Skin epidermis (tissue), 12 donors: ENCODE results near the gene ARNT2.
A peak's percentile ranks its signal among the peaks of the same experiment; 100 is the strongest.

Source experiments
- H3K27ac ChIP-seq, 21 experiments: fragments of 200-600 bp; sonication (generic) in 11 of 21; one replicate each; pipeline ENCODE4 v1.5.0; 2020; ENCODE audit warnings: mild to moderate bottlenecking in 3 of 21, inconsistent platforms in 2 of 21, moderate library complexity in 2 of 21
- H3K4me3 ChIP-seq, 7 experiments: fragments of 200-600 bp; sonication (generic) in 2 of 7; one replicate each; pipeline ENCODE4 v1.5.0; 2020; ENCODE audit warnings: inconsistent platforms in 2 of 7, mild to moderate bottlenecking in 2 of 7, moderate library complexity in 1 of 7

ARNT2 gene

DNA sequence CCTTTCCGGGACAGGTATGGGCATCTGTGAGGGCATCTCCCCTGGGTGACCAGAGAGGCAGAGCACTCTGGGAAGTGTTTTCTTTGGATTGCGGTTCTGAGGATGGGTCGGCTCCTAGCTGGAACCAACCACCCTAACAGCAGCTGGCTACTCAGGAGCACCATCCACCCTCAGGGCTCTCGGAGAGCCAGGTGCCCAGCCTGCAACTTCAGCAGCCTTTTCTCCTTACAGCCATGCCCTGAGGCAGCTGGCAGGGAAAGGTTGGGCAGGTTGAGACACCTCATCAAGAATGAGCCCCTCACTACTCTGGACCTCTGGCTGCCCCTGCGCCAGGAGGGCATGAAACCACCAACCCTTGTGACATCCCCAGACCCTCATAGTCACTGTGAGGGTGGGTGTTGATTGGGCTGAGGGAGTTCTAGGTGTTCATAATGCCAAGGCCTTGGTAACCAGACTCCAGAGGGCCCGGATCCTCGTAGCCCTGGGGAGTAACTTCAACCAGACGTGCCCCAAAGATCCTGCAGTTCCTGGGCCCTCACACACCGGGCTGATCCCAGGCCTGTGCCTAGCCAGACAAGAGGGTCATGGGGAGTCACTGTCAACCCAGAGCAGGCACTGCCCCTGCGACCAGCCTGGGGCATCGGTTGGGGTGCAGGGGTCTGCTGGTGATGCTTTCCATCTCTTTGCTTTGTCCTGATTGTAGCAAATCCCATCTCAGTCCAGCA lies 176.5 kb downstream of the ARNT2 start:
- H3K27ac ChIP-seq = peak overlapping the region in 6 of 21 experiments; percentile 21 to 60 (median 45)

DNA sequence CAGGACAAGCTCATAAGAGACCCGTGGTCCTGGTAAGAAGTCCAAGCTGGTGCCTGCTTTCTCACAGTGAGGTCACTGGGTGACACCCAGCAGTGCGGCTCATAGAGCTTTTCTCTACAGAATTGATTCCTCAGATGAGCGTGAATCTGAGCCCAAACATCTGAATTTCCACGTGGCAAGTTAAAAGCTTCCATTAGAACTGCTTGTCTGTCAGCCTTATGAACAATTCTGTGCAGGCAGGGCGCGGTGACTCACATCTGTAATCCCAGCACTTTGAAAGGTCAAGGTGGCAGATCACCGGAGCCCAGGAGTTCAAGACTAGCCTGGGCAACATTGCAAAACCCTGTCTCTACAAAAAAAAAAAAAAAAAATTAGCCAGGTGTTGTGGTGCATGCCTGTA lies 177.8 kb downstream of the ARNT2 start:
- Histone ChIP-seq H3K27ac (no peak overlapping the region), H3K4me3 (no peak overlapping the region)

More for the DNA sequence above, 176.5 kb downstream of the ARNT2 start:
- no peak overlapping the region for H3K4me3 ChIP-seq

DNA sequence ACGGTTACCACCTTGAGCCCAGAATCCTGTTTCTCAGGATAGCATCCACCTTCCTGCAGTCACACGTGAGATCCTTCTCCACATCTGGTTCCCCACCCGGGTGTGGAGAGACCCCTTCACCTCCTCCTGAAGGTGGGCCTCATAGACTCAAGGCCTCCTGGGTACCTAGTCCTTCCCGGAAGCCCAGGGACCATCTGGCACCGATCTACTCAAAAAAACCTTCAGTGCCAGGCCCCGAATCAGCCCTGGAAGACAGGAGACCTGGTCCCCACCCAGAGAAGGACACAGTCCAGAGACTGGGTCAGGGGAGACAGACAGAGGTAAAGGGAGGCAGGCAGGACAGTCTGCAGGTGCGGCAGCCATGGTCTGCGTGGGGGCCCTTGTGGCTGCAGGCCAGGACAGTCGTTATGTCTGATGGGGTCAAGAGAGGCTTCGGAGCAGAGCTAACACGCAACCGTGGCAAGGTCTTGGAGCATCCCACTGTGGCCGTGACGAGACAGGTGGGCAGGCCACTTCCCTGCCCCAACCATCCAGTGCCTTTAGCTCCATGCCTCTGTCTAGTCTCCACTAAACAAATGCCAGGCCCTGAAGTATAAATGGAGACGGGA lies 178.7 kb downstream of the ARNT2 start:
- no peak overlapping the region for H3K27ac ChIP-seq
- H3K4me3 ChIP-seq = no peak overlapping the region

DNA sequence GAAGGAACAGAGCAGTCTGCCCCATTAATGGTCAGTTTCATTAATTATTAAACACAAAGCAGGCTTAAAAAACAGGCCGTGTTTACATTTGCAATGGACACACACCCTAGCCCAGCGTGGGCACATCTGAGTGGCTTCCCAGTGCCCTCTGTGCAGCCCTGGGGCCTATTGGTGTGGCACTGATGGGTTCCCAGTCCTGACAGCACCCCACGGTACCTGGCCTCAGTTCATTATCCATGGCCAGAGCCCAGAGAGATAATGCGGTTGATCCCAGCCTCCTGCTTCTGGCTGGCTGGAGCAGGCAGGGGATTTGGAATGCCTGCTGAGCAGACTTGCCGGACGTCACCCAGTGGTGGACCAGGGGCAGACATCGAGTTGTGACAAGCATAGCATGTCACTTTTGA lies 180.4 kb downstream of the ARNT2 start:
- Histone ChIP-seq H3K27ac (no peak overlapping the region), H3K4me3 (no peak overlapping the region)

DNA sequence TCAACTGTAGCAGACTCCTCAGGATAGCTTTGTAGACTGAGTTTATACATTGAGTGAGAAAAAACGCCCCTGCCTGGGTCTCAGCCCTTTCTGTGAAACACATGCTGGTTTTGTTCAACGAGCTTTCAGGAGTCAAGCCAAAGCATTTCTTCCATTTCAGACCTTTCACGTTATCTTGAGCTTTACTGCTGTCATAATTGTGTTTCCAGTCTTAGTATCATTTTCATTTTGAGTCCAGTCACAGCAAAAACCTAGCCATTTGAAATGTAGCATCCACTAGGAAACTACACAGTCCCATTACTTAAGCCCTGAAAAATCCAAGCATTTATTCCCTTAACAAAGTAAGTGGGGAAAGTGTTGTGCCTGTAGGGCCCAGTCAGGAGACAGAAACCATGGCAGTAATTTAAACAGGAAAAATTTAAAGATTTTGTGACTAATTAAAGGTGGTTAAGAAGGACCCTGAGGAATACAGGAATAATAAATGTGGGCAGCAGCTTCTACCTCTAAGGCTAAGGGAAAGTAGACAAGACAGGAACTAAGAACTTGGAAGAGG lies 180.9 kb downstream of the ARNT2 start:
- no peak overlapping the region for H3K27ac ChIP-seq

DNA sequence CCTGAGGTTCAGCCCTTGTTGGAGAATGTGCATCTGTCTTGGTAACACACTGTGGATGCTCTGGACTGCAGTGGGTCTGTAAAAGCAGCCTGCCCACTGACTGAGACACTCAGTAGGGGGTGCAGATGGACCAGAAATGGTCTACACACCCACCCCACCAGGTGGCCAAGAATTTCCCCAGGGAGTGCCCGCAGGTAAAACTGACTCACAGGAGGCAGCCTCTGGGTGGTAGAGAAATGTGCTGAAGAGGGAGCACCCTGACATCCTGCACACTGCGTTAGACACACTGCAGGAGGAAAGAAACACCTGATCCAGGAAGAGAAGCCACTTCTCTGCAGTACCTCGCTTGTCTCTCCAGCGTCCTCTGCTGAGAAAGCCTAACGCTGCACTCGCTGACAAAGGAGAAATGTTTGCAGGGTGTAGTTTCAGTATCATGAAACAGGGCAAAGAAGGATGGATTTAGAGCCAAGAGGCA lies 181.4 kb downstream of the ARNT2 start:
- Histone ChIP-seq H3K27ac (no peak overlapping the region), H3K4me3 (no peak overlapping the region)

More for the DNA sequence above, 180.9 kb downstream of the ARNT2 start:
- H3K4me3 ChIP-seq = no peak overlapping the region

DNA sequence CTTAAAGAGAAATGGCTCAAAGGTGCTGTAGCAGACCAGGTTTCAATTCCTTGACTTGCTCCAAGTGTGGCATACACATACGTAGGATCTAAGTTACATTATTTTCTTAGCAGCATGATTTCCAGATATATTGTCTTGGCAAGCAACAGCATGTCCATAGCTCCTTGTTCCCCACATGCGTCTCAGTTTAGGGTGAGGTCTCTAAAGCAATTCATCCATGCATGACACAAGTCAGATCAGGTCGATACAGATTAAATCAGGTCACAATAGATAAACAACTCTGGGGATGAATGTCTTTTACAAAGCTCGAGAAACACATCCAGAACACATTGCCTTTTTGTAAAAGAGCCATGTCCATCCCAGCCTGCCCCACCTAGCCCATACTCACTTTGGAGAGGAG lies 182.0 kb downstream of the ARNT2 start:
- no peak overlapping the region for H3K4me3 ChIP-seq
- H3K27ac ChIP-seq = no peak overlapping the region

DNA sequence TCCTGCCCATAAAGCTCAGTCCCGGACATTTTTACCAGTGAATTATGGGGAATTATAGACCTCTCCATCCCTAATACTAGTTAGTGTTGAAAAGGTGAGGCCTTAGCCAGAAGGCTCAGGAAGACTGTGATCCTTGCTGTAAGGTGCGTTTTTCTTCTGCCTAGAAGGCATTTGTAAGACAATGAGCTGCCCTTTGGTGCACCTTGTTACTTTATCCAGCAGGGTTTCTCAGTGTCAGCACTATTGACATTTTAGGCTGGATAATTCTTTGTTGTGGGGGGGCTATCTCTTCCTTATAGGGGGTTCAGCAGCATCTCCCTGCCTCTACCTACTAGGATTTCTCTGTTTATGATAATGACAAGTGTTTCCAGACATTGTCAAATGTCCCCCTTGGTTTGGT lies 182.8 kb downstream of the ARNT2 start:
- H3K27ac ChIP-seq = no peak overlapping the region

DNA sequence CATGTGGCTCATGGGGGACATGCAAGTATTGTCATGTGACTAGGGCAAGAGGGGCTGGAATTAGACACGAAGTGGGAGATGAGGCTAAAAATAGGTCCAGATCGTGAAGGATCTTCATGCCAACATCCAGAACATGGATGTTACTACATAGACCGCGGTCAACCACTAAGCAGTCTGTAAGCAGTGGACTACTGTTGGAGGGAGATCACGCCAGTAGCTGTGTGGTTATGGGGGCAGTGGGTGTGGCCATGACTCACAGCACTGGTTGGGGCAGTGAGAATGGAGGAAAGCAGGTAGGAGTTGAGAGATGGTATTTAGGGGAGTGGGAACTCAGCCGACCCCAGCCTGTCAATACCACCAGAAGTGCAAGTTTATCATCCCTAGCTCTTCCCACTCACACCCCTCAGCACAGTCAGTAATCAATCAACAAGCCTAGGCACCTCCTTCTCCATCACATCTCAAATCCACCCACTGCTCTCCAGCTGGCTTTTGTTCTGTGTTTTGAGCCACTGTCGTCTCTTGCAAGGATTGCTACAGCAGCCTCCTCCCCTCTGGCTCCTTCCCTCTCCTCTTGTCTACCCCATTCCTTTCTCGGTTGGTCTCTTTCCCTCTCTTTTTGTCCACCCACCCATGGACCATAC lies 183.8 kb downstream of the ARNT2 start:
- Histone ChIP-seq H3K4me3 (no peak overlapping the region), H3K27ac (peak overlapping the region in 1 of 21 experiments; percentile 54)

More for the DNA sequence above, 182.8 kb downstream of the ARNT2 start:
- H3K4me3 ChIP-seq = no peak overlapping the region

DNA sequence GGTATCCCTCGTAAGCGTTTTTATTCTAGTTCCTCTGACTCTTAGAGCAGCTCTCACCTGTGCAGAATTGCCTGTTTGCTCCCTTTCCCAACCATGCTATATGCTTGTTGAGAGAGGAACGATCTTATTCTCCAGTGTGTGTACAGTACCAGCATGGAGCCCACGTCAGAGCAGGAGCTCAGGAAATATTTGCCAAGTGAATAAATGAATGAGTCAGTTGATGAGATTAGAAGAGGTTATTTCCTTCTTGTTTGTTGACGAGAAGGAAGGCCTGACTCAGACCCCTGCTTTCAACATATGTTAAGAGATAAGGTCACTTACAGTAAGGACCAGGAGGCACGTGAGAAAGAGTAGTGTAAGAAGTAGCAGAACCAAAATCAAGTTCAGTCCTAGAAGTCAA lies 184.6 kb downstream of the ARNT2 start:
- H3K27ac ChIP-seq = no peak overlapping the region
- H3K4me3 ChIP-seq = no peak overlapping the region

DNA sequence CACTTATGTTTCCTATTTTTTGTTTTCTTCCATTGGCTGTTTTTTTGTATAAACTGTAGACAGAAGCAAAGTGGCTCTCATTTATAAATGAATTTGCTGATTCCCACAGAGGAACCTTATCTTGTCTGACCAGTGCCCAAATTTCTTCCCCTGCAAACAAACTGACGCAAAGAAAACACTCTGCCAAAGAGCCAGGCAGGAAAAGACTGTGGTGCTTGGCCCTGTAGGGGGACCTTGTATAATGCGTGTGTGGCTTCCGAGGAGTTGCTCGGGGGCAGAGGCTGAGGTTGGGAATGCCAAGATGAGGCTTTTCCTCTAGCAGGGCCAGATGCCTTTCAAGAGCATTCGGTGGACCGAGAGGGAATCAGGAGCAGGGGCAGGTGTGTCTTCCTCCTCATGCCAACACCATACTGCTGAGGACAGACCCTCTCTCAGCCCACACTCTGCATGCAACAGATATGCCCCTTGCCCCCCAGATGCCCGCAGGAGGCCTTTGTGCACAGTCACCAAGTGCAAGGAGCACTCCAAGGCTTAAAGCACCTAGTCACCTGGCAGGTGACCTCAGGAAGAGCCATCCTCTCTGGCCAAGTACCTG lies 186.7 kb downstream of the ARNT2 start:
- Histone ChIP-seq H3K27ac (no peak overlapping the region), H3K4me3 (no peak overlapping the region)

DNA sequence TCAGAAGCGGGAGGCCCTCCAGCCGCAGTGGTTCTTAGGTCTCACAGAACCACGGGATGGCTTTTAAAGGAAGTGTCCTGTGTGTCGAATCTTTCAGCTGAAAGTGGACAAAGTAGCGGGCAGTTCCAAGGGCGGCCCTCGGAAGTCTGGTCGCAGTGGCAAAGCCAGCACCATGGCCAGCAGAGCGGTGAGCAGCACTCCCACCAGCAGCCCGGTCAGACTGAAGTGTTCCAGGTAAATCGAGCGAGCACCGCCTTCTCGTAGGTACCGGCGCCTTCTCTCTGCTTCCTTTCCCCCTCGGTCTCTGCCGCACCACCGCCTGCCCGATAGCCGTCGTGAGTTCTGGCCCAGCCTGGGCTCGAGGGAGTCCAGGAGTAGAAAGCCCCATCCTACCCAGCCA lies 187.3 kb downstream of the ARNT2 start:
- Histone ChIP-seq H3K27ac (no peak overlapping the region), H3K4me3 (no peak overlapping the region)

DNA sequence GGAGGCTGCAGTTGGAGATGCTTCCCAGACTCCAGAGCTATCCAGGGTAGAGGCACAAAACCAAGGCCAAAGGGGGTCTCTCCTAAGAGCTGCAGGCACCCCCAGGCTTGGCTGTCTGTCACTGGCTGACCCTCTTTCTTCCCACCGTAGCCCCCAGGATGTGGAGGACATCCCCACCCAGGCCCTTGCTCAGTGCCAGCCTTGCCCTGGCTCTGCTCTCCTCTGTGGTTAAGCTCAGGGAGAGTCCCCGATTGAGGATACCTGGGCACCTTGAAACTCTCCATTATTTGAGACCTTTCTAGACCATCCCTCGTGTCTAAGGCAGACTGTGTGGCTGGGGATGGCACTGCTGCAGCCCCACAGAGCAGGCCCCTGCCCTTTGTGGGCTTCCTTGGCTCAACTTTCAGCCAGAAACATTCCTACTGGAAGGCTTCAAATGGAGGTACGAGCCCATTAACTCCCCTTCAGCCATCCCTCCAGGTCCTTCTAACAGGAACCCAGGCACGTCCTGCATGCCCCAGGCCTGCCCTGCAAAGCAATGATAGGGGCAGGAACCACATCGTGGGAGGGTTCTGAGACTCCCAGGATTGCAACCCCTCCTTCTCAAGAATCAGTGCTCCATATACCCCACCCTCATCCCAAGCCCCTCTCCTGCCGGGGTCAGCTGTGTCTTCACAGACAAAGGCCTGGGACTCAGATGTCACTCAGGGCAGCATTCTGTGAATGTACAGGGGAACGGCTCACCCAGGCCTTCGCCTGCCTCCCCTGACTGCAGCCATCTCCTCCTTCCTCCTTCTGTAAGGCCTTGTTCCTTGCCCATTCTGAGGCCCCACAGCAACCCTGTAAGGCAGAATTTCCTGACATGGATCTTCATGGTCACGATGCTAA lies 188.0 kb downstream of the ARNT2 start:
- no peak overlapping the region for H3K27ac ChIP-seq

DNA sequence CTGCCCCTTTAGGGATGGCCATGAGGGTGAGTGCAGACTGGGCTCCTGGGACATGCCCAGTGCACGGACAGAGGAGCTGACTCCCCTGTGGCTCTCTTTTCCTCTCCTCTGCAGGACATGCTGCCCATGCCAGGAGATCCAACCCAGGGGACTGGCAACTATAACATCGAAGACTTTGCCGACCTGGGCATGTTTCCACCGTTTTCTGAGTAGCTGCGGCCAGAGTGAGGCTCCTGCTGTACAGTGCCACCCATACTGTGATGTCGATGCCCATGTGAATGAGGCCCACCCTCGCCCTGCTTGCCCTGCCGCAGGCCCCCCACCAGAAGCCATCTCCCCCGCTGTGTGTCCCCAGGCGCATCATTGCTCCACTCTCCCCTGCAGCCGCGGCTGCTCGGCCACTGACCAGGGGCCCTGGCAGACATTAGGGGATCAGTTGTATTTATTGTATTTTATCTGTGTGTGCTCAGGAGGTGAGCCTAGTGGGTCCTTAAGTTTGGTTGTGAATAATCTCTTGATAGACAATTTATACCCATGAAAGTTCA lies 189.4 kb downstream of the ARNT2 start:
- no peak overlapping the region for H3K4me3 ChIP-seq
- no peak overlapping the region for H3K27ac ChIP-seq

More for the DNA sequence above, 188.0 kb downstream of the ARNT2 start:
- H3K4me3 ChIP-seq = no peak overlapping the region

DNA sequence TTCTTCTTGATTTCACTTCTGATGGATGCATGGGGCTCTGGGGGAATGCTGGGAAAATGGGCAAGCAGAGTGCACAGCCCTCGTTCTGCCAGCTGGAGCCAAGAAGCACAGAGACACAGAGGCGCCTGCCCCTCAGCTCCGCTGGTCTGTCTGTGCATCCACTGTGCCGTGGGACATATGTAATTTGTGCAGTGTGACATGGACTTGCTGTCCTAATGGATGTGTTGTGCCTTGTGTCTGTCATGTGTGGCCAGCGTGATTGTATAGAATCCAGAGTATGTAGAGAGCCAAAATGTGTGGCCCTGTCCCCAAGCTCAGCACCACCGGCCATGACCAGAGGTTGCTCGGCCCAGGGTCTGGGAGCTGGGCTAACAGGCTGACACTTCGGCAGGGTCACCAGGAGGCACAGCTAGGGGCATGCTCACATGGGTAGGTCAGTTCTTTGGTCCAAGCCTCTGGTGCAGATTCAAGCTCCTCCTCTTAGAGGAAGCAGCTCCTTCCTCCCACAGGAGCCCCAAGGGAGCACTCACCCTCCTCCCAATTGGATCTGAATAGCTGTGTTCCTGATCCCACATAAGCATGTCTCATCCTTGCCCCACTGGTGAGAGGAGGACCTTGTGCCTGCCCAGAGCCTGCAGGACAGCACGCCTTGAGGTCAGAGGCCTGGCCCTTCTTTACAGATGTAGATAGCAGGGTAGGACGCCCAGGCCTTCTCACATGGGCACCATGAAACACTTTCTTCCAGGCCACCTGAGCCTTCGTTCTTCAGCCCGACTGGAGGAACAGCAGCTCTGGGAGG lies 190.1 kb downstream of the ARNT2 start:
- Histone ChIP-seq H3K27ac (no peak overlapping the region), H3K4me3 (no peak overlapping the region)

DNA sequence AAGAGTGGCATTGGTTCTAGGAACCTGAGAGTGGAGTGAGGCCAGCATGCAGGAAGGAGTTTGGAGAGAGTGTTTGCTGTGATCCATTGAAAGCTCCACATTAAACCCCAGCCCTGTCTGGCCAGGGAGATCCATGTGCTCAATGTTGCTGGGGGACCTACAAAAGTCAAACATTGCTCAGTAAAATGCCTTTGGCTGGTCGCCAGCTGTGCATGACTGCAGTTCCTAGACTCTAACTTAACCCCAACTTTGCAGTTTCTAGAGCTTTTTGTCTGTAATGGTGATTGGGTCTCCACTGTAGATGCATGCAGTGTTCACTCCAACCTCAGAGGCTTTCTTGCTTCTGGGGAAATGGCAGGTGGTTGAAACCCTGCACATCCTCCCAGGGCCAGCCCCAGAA lies 191.2 kb downstream of the ARNT2 start:
- Histone ChIP-seq H3K27ac (no peak overlapping the region), H3K4me3 (no peak overlapping the region)

DNA sequence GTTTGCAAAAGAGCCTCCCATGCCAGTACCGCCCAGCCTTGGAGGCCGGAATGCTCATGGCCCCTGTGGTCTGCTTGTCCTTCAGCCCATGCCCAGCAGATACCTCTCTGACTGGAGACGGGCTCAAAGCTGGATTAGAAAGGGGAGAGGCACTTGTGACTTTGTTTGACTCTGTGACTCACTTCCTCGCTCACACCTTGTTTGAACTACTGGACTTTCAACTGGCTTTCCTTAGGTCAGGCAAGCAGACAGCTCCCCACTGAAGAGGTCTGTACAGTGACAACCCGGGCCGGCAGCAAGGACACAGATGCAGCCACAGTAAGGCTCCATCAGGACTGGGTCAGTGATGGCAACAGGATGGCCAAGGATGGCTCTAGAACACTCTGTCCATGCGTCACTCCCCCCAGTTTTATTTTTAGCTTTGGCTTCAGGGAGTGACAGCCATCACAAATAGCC lies 192.4 kb downstream of the ARNT2 start:
- no peak overlapping the region for H3K27ac ChIP-seq
- no peak overlapping the region for H3K4me3 ChIP-seq

DNA sequence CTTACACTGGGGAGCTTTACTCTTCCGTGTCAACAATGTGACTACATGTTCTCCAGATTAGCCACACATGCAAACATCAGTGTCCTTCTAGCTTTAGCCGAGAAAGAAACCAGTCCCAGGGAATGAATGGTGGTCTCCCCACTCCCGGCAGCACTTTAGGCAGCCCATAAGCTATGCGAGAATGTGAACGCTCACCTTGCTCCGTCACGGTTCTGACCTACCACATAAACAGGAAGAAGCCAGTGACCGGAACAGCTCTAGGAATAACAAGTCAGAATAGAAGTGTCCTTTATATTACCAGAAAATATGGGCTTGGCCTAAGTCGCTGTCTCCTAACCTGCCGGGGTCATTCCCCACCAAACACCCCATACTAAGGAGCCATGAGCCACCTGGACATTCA lies 192.9 kb downstream of the ARNT2 start:
- no peak overlapping the region for H3K27ac ChIP-seq
- H3K4me3 ChIP-seq = no peak overlapping the region
